GM12878 (cell line): ENCODE results near the gene NCOA4. TPM values are rescaled to one million over a fixed set of nuclear protein-coding genes. Genes with fewer than 3 reads are reported as not detected.

ENCODE experiments used
- ATAC-seq: fragments of 200-7000 bp; cut with Tn5 transposase; 3 replicates; pipeline ENCODE4 v1.9.1; 2020; ENCODE audit warnings: mild to moderate bottlenecking, moderate library complexity
- BruUV-seq: library from RNA; stranded (reverse); fragments of 400-500 nt; replicated peaks from 2 replicates; lab custom pipeline; 2021; lab: Mats Ljungman, UMichigan
- CTCF ChIA-PET: fragments of 300-600 bp; sonication (Branson Sonifier 250); formaldehyde crosslinking; extraction: SDS; loops from one replicate; lab custom pipeline; 2021; ENCODE audit warnings: inconsistent platforms; lab: Yijun Ruan, JAX
- POLR2A ChIA-PET: fragments of 350-600 bp; formaldehyde crosslinking; extraction: SDS; loops from one replicate; lab custom pipeline; 2021; ENCODE audit warnings: inconsistent platforms; lab: Charles Lee
- RAD21 ChIA-PET: fragments of 300-600 bp; sonication (Branson Sonifier 250); formaldehyde crosslinking; loops from one replicate; lab custom pipeline; 2023; ENCODE audit warnings: antibody characterized with exemption; ENCODE audit not compliant: unreplicated experiment; lab: Charles Lee
- SMC1A ChIA-PET: fragments of 300-600 bp; sonication (Branson Sonifier 250); formaldehyde crosslinking; loops from one replicate; lab custom pipeline; 2023; ENCODE audit not compliant: unreplicated experiment, uncharacterized antibody; lab: Charles Lee
- DNase-seq: peaks from one replicate; pipeline ENCODE4 v3.0.0-alpha.2; 2011; ENCODE audit warnings: low read depth, low spot score
- FAIRE-seq: peaks from 3 replicates; lab custom pipeline; 2011; peaks lifted over from hg19 to GRCh38; lab: Jason Lieb, UNC
- H2AFZ ChIP-seq: 2 replicates; pipeline ENCODE4 v1.6.0; 2011; ENCODE audit warnings: low read depth, low read length, control low read depth; ENCODE audit not compliant: control insufficient read depth
- H3K27ac ChIP-seq: 2 replicates; pipeline ENCODE4 v1.5.1; 2011; ENCODE audit warnings: control low read depth; ENCODE audit not compliant: control insufficient read depth, insufficient read depth
- H3K27me3 ChIP-seq, 2 experiments: replicated peaks in 1 of 2; 2 replicates each; pipeline versions ENCODE4 v1.6.0 to v1.6.1; 2011; ENCODE audit warnings: low read length in 1 of 2; ENCODE audit not compliant: control insufficient read depth in 2 of 2, insufficient read depth in 2 of 2
- H3K36me3 ChIP-seq, 2 experiments: 2 replicates each; pipeline ENCODE4 v1.5.1; 2011; ENCODE audit warnings: low read length in 1 of 2; ENCODE audit not compliant: control insufficient read depth in 2 of 2, insufficient read depth in 2 of 2
- H3K4me1 ChIP-seq: 2 replicates; pipeline ENCODE4 v1.6.1; 2011; ENCODE audit warnings: mild to moderate bottlenecking, low read length, moderate library complexity, mixed read lengths; ENCODE audit not compliant: control insufficient read depth, insufficient read depth
- H3K4me2 ChIP-seq: 2 replicates; pipeline ENCODE4 v1.6.0; 2011; ENCODE audit warnings: control low read depth; ENCODE audit not compliant: control insufficient read depth, insufficient read depth
- H3K4me3 ChIP-seq: fragments of 200-600 bp; sonication (generic); 2 replicates; pipeline ENCODE4 v1.5.1; 2016
- H3K79me2 ChIP-seq: 2 replicates; pipeline ENCODE4 v1.6.0; 2011; ENCODE audit warnings: low read length; ENCODE audit not compliant: control insufficient read depth, insufficient read depth
- H3K9ac ChIP-seq: 2 replicates; pipeline ENCODE4 v1.8.0; 2011; ENCODE audit warnings: low read length, control low read depth, mixed read lengths; ENCODE audit not compliant: control insufficient read depth, insufficient read depth
- H3K9me3 ChIP-seq: replicated peaks from 3 replicates; pipeline ENCODE4 v1.5.1; 2011; ENCODE audit warnings: mild to moderate bottlenecking, low read length; ENCODE audit not compliant: control insufficient read depth, insufficient read depth
- H4K20me1 ChIP-seq: 2 replicates; pipeline ENCODE4 v1.6.0; 2011; ENCODE audit not compliant: control insufficient read depth, insufficient read depth
- ATF7 ChIP-seq: fragments of 450-650 bp; IDR thresholded peaks from 2 replicates; pipeline ENCODE4 v1.6.1; 2016; ENCODE audit warnings: low read depth, mild to moderate bottlenecking
- EED ChIP-seq: sonication (generic); IDR thresholded peaks from 2 replicates; pipeline ENCODE4 v1.6.1; 2016; ENCODE audit warnings: antibody characterized with exemption, low read depth
- EP300 ChIP-seq, 2 experiments: fragments of 150-350 bp in 1 of 2; IDR thresholded peaks; 2 replicates each; pipeline ENCODE4 v1.6.1; 2011 to 2012; ENCODE audit warnings: low read depth in 2 of 2, low read length in 2 of 2, borderline replicate concordance in 1 of 2, improper control_type of control experiment in 1 of 2, inconsistent platforms in 1 of 2; ENCODE audit not compliant: control insufficient read depth in 1 of 2
- KDM1A ChIP-seq: fragments of 200-600 bp; sonication (generic); IDR thresholded peaks from 2 replicates; pipeline ENCODE4 v1.6.1; 2016; ENCODE audit warnings: borderline replicate concordance
- NFXL1 ChIP-seq: fragments of 450-650 bp; IDR thresholded peaks from 2 replicates; pipeline ENCODE4 v1.6.1; 2017; ENCODE audit warnings: antibody characterized with exemption, mild to moderate bottlenecking, borderline replicate concordance
- PAX8 ChIP-seq: fragments of 450-650 bp; IDR thresholded peaks from 2 replicates; pipeline ENCODE4 v1.6.1; 2017; ENCODE audit warnings: mild to moderate bottlenecking, moderate library complexity
- RELA ChIP-seq: fragments of 450-650 bp; IDR thresholded peaks from 2 replicates; pipeline ENCODE4 v1.8.0; 2014; ENCODE audit warnings: borderline replicate concordance; ENCODE audit not compliant: partially characterized antibody
- SMAD5 ChIP-seq: IDR thresholded peaks from 2 replicates; pipeline ENCODE4 v1.6.1; 2016; ENCODE audit warnings: antibody characterized with exemption, low read depth
- TCF7 ChIP-seq: IDR thresholded peaks from 2 replicates; pipeline ENCODE4 v1.6.1; 2014; ENCODE audit warnings: antibody characterized with exemption, borderline replicate concordance
- YY1 ChIP-seq: IDR thresholded peaks from 2 replicates; pipeline ENCODE4 v1.6.1; 2011; ENCODE audit warnings: low read depth, mild to moderate bottlenecking, low read length
- ZNF384 ChIP-seq: IDR thresholded peaks from 2 replicates; pipeline ENCODE4 v1.6.1; 2012; ENCODE audit warnings: low read depth, mild to moderate bottlenecking, low read length, improper control_type of control experiment, borderline replicate concordance
- ZSCAN29 ChIP-seq: fragments of 450-650 bp; IDR thresholded peaks from 2 replicates; pipeline ENCODE4 v1.6.1; 2017; ENCODE audit warnings: mild to moderate bottlenecking, moderate library complexity
- WGBS: methylation state at CpG from one replicate; pipeline ENCODE4 v1.1.6; 2016; ENCODE audit warnings: low lambda C conversion rate; ENCODE audit not compliant: insufficient replicate concordance, insufficient coverage; ENCODE audit errors: missing lambda C conversion rate; 5-methylcytosine and 5-hydroxymethylcytosine counted together
- in situ Hi-C: fragments of 300-500 bp; cut with MboI; formaldehyde crosslinking; loops from 9 replicates; pipeline ENCODE4 v1.14.3; 2018; ENCODE audit warnings: mixed read lengths
- intact Hi-C: fragments of 100-400 bp; cut with micrococcal nuclease; formaldehyde crosslinking; loops from one replicate; pipeline ENCODE4 v1.14.2; 2022; ENCODE audit not compliant: unreplicated experiment
- polyA plus RNA-seq, 11 experiments: library from polyadenylated mRNA; depleted of rRNA in 4 of 11; unstranded in 6 of 11; stranded (reverse) in 5 of 11; fragments of >200 nt; fragmentation: Nextera tagmentation in 4 of 11; fragmentation: Illumina TruSeq in 1 of 11; extraction: Ambion mirVana in 4 of 11; extraction: Trizol in 1 of 11; gene quantifications; 1 replicate in 1 of 11; 2 replicates in 10 of 11; pipeline versions ENCODE4 v1.2.1 to v1.2.3, GENCODE V29; 2011 to 2016; ENCODE audit warnings: inconsistent platforms in 2 of 11, missing spikeins in 2 of 11, low read depth in 1 of 11
- total RNA-seq, 4 experiments: library from RNA; depleted of rRNA in 3 of 4; stranded (reverse); fragments of >200 nt in 3 of 4; fragmentation: Illumina TruSeq in 1 of 4; extraction: Trizol in 1 of 4; gene quantifications; 2 replicates each; pipeline versions ENCODE4 v1.2.1 to v1.2.3, GENCODE V29; 2013 to 2021
- TF ChIP-seq, protein P1 (sequence below): fragments of 450-650 bp; formaldehyde crosslinking; IDR thresholded peaks from 2 replicates; pipeline ENCODE4 v1.4.0; 2020; ENCODE audit warnings: mild to moderate bottlenecking, moderate library complexity
- TF ChIP-seq, protein P2 (sequence below): IDR thresholded peaks from 2 replicates; pipeline ENCODE4 v1.6.1; 2012; ENCODE audit warnings: low read depth, low read length, improper control_type of control experiment

NCOA4 gene
- total and polyA plus RNA-seq, 10 of the 15 experiments (the other 5 are each of a cell fraction or from before 2014, with no cell fraction given) = 57.5 to 119 (median 100) TPM

DNA sequence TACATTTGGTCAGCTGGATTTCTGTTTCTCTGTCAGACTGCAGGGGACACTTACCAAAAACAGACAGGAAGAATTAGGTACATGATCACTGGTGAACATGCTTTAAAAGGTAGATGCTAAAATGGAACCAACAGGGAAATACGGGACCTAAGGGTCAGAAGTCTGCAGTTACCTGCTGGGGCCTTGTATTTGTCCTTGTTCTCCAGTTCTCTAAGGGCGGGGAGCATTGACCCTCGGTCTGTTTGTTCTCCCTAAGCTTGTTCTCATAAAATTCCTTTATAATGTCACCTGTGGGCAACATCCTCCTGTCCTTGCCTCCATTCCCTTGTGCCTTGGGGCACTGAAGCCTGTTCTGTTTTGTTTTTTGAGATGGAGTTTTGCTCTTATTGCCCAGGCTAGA, 45.4 kb upstream of the NCOA4 start:
- H3K9me3 ChIP-seq = no peaks in the 10 kb centered on the region
- intact Hi-C loops = no loop called here
- H3K36me3 ChIP-seq = no peaks in the 10 kb centered on the region
- TF ChIP-seq, protein P1, sequence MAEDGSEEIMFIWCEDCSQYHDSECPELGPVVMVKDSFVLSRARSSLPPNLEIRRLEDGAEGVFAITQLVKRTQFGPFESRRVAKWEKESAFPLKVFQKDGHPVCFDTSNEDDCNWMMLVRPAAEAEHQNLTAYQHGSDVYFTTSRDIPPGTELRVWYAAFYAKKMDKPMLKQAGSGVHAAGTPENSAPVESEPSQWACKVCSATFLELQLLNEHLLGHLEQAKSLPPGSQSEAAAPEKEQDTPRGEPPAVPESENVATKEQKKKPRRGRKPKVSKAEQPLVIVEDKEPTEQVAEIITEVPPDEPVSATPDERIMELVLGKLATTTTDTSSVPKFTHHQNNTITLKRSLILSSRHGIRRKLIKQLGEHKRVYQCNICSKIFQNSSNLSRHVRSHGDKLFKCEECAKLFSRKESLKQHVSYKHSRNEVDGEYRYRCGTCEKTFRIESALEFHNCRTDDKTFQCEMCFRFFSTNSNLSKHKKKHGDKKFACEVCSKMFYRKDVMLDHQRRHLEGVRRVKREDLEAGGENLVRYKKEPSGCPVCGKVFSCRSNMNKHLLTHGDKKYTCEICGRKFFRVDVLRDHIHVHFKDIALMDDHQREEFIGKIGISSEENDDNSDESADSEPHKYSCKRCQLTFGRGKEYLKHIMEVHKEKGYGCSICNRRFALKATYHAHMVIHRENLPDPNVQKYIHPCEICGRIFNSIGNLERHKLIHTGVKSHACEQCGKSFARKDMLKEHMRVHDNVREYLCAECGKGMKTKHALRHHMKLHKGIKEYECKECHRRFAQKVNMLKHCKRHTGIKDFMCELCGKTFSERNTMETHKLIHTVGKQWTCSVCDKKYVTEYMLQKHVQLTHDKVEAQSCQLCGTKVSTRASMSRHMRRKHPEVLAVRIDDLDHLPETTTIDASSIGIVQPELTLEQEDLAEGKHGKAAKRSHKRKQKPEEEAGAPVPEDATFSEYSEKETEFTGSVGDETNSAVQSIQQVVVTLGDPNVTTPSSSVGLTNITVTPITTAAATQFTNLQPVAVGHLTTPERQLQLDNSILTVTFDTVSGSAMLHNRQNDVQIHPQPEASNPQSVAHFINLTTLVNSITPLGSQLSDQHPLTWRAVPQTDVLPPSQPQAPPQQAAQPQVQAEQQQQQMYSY (CRISPR knock-in tag) = no peak
- no peak for TF ChIP-seq RELA
- no peak for TF ChIP-seq ZNF384
- no peak for TF ChIP-seq ATF7
- no peak for TF ChIP-seq EED
- no peak for TF ChIP-seq ZSCAN29
- TF ChIP-seq TCF7 = no peak
- no peak for TF ChIP-seq PAX8
- TF ChIP-seq YY1 = no peak
- TF ChIP-seq, protein P2, sequence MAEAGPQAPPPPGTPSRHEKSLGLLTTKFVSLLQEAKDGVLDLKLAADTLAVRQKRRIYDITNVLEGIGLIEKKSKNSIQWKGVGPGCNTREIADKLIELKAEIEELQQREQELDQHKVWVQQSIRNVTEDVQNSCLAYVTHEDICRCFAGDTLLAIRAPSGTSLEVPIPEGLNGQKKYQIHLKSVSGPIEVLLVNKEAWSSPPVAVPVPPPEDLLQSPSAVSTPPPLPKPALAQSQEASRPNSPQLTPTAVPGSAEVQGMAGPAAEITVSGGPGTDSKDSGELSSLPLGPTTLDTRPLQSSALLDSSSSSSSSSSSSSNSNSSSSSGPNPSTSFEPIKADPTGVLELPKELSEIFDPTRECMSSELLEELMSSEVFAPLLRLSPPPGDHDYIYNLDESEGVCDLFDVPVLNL = no peak
- TF ChIP-seq NFXL1 = no peak
- TF ChIP-seq KDM1A = no peak
- TF ChIP-seq SMAD5 = no peak
- no peak for TF ChIP-seq EP300 (IDR thresholded peaks at IDR 0.05; ENCODE audit: borderline replicate concordance in 1 of 2, control insufficient read depth in 1 of 2, low read depth in 2 of 2, low read length in 2 of 2)
- TF ChIP-seq, all 136 proteins: peak for 0
- no TSS peak for BruUV-seq
- ChIA-PET SMC1A (interaction anchor here (0.7 kb wide), 1 partner anchor 72 kb away, joined by 3 read pairs; no protein-coding TSS in a partner anchor), POLR2A (no interaction called here), RAD21 (no interaction called here), CTCF (no interaction called here)
- in situ Hi-C loops = no loop called here
- no peak for ATAC-seq
- Histone ChIP-seq H3K9ac (no peak overlapping the region), H3K79me2 (no peaks in the 10 kb centered on the region), H3K27ac (no peak overlapping the region), H3K27me3 (no peaks in the 10 kb centered on the region), H3K4me1 (no peaks in the 10 kb centered on the region), H2AFZ (no peak overlapping the region), H3K4me2 (no peak overlapping the region), H4K20me1 (no peaks in the 10 kb centered on the region), H3K4me3 (no peak overlapping the region)
- no peak for DNase-seq
- FAIRE-seq = no peak
- 15% methylated on average over 3 of the region's 3 CpGs for WGBS
